OCI-M2 (cell line): ENCODE data around the gene KERA.
"Not testable (repeated sequence)": the region's sequence is repeated elsewhere in the genome, so short reads cannot be mapped to it uniquely, and the experiment has no call there.

Experiments used
- DNase-seq: peaks from one replicate; lab custom pipeline; 2025; ENCODE audit not compliant: unreplicated experiment; lab: John Stamatoyannopoulos, UW

The KERA gene, protein sequence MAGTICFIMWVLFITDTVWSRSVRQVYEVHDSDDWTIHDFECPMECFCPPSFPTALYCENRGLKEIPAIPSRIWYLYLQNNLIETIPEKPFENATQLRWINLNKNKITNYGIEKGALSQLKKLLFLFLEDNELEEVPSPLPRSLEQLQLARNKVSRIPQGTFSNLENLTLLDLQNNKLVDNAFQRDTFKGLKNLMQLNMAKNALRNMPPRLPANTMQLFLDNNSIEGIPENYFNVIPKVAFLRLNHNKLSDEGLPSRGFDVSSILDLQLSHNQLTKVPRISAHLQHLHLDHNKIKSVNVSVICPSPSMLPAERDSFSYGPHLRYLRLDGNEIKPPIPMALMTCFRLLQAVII

DNA sequence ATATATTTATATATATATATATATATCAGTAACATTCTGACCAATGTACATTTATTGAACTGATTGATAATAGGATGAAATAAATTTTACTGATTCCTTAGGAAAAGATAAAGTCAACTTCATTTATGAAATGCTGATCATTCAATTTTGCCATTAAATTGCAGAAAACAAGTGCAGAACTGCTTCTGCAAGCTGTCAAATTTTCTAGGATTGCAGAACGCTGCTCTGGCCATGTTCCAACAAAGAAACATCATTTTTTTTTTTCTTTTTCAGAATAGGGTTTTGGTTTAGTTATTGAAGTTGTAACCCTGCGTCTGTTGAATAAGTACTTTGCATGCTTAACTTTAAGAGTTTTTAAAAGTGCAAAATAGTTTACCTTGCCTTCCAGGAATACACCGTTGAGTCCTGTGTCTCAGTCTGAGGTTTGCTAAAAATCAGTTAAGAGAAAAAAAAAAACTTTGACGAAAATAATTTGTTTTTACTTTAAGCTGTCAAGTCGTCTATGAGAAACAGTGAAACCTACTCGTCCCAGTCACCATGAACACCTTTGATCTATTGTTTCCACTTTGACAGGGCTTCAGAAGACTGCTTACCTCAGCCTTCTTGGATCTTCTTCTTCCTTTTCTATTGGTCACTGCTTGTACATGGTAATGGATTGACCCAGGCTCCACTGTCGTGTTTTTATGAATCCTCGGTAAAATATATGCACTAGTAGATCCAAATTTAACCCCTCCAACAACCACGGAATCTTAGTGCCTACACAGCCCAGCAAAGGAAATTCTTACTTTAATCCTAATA lies at the start of gene KERA:
Gene KERA, minus strand, starts transcription at position 657 of the 798 bp plus-strand sequence. CDS start 1,743 bp downstream, outside the sequence.
- no peak for DNase-seq

- no peak for DNase-seq
Measured at GRCh38 chr12:91106283-91106682, 48.5 kb upstream of the KERA start.

- DNase-seq: no peak
Measured at GRCh38 chr12:91105807-91106206, 48.0 kb upstream of the KERA start.

DNA sequence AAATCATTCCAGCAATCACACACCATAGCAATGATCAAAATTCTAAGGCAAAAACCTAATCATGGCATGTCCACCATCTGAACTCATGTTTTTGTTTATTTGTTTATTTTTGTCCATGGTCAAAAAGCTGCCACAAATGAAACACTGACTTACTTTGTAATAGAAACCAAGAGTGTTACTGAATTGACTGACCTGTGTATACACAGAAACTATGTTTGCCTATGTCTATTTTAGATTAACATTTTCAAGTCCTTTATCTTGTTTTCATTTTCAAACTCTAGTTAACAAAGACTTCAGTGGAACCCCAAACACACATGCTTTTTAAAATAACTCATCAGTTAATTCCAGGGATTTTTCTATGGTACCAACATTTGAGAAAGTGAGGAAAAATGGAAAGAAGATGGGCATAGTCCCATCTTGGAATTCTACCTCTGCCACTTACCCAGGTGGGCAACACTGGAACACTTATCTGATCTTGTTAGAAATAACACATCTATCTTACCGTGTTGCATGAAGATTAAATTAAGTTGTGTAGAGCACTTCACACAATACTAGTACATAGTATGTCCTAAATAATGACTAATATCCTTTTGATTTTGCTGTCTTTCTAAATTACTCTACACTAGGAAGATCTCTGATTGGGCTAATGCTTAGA lies 47.1 kb upstream of the KERA start:
- DNase-seq: no peak

- DNase-seq: no peak
Measured at GRCh38 chr12:91103624-91104023, 45.8 kb upstream of the KERA start.

DNA sequence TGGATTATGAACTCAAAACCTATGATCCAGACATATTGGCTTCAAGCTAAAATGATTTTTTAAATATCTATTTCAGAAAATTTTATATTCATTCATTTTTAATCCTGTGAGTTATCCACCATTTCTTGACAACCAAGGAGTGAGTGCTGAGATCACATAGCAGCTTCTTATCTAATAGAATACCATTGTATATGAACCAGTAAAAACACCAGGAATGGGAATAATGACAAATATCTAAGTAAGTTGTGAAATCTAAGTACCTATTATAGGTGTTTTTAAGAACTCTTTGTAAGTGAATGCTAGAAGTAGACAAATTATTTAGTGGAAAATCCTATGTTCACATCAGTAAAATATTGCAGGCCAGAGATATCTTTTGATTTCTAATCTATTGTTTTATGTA lies 45.3 kb upstream of the KERA start:
- DNase-seq: no peak

GRCh38 chr12:91100906-91101305 lies 43.1 kb upstream of the KERA start:
- no peak for DNase-seq

DNA sequence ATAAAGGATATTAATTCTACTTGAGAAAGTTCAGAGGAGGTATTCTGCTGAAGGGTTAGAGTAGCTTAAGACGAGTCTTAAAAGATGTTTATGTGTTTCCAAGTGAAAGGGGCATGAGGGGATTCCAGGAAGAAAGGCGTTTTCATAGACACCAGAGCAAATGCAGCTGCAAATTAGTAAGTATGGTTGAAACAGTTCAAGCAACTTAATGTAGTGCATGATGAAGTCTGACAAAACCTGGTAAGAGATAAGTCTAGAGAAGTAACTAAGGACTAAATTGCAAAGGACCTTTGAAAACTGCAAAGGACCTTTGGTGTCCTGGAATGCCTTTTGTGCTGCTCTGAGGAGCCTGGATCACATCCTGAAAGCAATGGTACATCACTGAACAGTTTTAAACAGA lies 42.0 kb upstream of the KERA start:
- no peak for DNase-seq

GRCh38 chr12:91099341-91099740 lies 41.5 kb upstream of the KERA start:
- DNase-seq: no peak

GRCh38 chr12:91098941-91099340 lies 41.1 kb upstream of the KERA start:
- DNase-seq: no peak

DNA sequence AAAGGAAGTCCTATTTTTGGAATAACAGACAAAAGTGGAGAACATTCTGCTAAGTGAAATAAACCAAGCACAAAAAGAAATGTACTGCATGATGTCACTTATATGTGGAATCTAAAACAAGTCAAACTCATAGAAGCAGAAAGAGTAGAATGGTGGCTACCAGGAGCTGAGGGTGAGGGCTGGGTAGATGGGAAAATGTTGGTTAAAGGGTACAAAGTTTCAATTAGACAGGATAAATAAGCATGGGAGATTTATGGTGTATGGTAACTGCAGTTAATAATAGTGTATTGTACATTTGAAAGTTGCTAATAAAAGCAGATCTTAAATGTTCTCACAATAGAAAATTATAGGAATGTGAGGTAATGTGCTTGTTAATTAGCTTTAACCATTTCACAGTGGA lies 40.6 kb upstream of the KERA start:
- no peak for DNase-seq

DNA sequence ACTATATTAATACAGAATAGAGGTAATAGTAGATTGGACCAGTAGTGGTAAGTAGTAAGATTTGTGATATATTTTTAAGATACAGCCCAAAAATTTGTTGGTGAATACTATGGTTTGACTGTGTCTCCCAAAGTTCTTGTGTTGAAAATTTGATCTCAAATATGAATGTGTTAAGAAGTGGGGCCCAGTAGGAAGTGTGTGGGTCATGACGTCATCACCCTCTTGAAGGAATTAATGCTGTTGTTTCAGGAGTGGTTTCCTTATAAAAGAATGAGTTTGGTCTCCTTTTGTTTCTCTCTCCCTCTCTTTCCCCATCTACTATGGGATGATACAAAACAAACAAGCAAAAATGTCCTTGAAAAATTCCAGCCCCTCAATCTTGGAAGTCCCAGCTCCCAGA lies 37.1 kb upstream of the KERA start:
- DNase-seq: no peak

DNA sequence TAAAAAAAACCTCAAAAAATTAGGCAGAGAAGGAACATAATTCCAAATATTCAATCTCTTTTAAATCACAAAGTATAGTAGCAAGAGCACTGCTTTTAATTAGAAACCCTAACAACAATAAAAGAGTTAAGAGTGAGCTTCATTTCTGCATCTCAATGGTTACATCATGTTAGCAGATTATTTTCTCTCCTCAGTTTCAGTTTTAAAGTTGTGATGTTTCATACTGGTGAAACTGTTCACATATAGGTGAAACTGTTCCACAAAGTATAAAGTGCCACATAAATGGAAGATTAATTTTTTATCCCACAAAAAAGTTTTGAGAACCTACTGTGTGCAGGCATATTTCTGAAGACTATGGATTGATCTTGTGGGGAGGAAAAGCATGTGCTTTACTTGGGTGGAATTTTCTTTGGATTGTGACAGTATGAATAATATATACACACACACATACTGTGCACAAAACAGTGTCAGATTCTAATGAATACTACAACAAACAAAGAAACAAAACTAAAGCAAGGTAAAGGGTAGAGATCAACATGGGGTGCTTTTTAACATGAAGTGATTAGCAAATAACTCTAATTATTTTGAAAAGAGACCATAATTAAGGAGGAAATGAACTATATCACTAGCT lies 36.3 kb upstream of the KERA start:
- DNase-seq: no peak

DNA sequence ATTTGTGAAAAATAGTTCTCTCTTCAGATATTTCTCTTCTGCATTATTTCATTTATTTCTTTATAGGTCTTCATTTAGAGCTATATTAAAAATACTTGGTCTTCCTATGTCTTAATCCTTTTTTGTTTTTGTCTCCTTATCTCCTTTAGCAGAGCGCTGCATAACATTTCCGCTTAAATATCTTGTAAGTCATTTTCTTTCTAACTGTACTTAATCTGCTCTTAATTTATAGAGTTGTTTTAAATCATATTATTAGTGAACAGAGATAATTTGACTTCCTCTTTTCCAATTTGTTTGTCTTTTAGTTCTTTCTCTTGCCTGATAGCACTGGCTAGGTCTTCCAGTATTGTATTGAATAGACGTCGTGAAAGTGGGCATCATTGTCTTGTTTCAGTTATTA lies 35.5 kb upstream of the KERA start:
- no peak for DNase-seq

DNA sequence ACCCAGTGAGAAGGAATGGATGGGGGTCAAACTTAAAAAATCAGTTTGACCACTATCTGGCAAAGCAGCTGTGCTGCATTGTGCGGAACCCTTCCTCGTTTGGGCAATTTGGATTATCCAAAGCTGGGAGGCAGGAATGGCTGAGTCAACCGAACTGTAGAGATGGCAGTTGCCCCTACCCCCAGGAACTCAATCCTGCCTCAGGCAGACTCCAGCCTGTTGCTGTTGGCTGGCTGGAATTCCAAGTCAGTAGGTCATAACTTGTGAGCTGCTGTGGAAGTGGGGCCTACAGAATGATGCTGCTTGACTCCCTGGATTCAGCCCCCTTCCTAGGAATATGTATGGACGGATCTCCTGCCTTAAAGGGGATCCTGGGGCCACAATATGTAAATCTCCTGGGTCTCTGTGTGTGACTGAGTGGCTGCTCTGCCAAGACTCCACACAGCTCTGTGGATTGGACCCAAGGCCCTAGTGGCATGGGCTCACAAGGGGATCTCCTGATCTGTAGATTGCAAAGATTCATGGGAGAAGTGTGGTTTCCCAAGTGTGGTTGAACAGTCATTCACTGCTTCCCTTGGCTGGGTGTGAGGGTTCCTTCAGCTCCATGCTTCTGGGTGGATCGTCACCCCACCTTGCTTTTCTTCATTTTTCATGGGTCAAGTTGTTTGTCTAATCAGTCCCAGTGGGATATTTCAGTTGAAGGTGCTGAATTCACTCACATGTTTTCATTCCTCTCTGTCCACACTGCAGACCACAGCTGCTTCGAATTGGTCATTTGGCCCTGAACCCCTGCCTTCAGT lies 34.3 kb upstream of the KERA start:
- DNase-seq: no peak

DNA sequence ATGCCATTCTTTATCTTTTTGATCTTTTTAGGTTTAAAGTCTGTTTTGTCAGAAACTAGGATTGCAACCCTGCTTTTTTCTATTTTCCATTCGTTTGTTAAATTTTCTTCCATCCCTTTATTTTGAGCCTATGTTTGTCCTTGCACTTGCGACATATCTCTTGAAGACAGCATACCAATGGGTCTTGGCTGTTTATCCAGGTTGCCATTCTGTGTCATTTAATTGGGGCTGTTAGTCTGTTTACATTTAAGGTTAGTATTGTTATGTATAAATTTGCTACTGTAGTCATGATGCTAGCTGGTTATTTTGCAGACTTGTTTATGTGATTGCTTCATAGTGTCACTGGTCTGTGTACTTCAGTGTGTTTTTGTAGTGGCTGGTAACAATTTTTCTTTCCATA lies 32.1 kb upstream of the KERA start:
- not testable (repeated sequence) for DNase-seq

DNA sequence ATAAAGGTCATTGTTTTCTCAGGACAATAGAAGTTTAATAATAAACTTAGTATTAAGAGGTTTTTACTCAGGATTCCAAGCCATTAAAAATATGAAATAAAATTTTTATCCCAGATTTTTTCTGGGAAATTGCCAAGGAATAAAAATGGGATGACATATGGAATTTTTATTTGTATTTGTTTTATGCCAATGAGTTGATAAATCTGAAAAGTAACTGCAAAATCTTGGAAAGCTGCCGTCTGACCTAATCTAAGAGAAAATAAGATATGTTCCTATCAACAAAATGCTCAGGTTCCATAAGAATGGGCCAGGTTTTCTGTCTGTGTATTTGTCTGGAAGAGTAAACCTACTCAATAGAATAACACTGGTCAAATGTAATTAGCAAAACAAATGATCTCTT lies 22.2 kb upstream of the KERA start:
- no peak for DNase-seq

- no peak for DNase-seq
Measured at GRCh38 chr12:91078501-91078900, 20.7 kb upstream of the KERA start.

- no peak for DNase-seq
Measured at GRCh38 chr12:91077228-91077954, 19.6 kb upstream of the KERA start.

DNA sequence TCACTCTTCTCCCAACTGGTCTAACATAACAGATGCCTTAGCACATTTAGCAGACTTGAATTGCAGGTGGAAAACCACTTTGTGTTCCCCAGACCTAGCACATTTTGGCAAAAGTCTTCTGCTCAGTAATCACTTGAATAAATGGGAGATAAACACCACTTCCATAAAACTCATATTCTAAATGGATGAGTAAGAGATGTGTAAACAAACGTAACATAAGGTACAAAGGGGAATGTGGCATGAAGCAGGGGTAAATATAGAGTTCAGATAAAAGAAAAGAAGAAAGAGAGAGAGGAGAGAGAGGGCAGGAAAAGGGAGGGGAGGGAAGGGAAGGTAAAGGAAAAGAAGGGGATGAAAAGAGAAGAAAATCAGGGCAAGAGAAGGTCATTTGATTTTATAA lies 17.0 kb upstream of the KERA start:
- DNase-seq: no peak
